ENCODE measurements around the gene SHBG.
A peak's percentile ranks its signal among the peaks of the same experiment; 100 is the strongest.
"Not testable (repeated sequence)": the region's sequence is repeated elsewhere in the genome, so short reads cannot be mapped to it uniquely, and the experiment has no call there.

The SHBG gene

DNA sequence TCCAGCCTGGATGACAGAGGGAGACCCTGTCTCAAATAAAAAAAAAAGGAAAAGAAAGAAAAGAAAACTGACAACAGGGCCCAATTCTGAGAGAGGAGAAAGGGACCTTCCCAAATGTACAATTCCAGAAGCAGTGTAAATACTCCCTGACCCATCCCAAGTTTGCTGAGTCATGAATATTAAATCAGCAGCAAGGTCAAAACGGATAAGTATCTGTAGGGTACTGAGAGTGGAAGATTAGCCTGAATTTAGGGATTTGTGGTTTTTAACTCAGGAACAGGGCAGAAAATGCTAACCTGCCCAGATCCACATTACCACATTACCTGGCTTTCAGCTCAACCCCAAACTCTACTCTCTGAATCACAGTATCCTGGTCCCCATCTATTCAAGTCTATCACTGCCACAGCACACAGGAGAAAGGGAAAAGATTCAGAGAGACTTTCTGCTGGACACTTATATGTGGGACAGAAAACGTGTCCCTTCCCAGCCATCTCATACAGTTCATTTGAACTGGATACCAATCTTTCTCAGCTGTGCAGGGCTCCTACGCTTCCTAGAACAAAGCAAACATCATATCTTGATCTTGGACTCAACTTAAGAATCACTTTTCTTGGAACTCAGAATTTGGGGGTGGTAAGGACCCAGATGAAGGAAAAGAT is 18.2 kb upstream of the SHBG start:
- no peak for DNase-seq

DNA sequence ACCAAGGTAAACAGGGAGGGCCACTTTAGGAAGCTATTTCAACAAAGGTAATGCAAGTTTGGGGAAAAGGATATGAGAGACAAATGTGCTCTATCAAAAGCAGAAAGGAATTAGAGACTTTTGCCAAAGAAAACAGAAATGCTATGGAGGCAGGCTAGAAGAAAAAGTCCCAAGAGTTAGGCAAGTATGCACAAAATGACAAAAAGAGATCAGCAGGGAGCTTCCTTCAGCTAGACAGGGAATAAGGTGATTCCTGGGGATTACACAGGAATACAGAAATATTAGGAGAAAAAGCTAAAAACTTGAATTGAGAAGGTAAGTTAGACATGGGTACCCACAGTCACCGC is 17.7 kb upstream of the SHBG start:
- DNase-seq = no peak

GRCh38 chr17:7613769-7614424 is 16.0 kb upstream of the SHBG start:
- DNase-seq = no peak

GRCh38 chr17:7614425-7615264 is 15.3 kb upstream of the SHBG start, which contains the start of gene FXR2:
TSS of gene FXR2 (minus strand) at chr17:7614897. CDS start at chr17:7614532, 365 bp downstream.
- DNase-seq = peak; percentile 100

DNA sequence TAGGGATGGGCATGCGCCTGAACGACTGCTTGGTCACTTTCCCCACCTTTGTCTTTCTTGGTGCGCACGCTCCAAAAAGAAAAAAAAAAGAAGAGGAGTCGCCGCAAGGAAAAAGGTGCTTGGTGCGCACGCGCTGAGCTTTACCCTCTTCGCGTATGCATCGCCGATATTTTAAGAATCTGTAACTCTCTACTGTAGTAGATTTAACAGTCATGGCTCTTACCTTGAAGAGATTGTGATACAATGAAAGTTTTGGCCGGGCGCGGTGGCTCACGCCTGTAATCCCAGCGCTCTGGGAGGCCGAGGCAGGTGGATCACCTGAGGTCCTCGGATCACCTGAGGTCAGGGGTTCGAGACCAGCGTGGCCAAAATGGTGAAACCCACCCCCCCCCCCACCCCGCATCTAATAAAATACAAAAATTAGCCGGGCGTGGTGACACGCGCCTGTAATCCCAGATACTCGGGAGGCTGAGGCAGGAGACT is 14.6 kb upstream of the SHBG start:
- DNase-seq = no peak

- no peak for DNase-seq
Measured at GRCh38 chr17:7618608-7619007, 11.3 kb upstream of the SHBG start.

- no peak for DNase-seq
Measured at GRCh38 chr17:7620835-7621234, 9.1 kb upstream of the SHBG start.

DNA sequence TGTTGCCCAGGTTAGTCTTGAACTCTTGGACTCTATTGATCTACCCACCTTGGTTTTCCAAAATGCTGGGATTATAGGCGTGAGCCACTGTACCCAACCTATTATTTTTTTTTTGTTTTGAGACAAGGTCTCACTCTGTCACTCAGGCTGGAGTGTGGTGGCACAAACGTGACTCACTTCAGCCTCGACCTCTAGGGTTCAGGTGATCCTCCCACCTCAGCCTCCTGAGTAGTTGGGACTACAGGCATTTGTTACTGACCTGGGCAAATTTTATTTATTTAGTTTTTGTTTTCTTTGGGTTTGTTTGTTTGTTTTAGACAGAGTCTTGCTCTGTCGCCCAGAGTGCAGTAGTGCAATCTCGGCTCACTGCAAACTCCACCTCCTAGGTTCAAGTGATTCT is 6.3 kb upstream of the SHBG start:
- DNase-seq = no peak

DNA sequence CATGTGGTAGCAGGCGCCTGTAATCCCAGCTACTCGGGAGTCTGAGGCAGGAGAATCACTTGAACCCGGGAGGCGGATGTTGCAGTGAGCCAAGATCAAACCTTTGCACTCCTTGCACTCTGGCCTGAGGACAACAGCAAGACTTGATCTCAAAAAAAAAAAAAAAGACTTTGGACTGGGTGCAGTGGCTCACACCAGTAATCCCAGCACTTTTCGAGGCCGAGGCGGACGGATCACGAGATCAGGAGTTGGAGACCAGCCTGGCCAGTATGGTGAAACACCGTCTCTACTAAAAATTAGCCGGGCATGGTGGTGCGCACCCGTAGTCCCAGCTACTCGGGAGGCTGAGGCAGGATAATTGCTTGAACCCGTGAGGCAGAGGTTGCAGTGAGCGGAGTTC is 4.2 kb upstream of the SHBG start:
- DNase-seq = not testable (repeated sequence)

GRCh38 chr17:7626307-7626706 is 3.6 kb upstream of the SHBG start:
- peak; percentile 82 for DNase-seq

DNA sequence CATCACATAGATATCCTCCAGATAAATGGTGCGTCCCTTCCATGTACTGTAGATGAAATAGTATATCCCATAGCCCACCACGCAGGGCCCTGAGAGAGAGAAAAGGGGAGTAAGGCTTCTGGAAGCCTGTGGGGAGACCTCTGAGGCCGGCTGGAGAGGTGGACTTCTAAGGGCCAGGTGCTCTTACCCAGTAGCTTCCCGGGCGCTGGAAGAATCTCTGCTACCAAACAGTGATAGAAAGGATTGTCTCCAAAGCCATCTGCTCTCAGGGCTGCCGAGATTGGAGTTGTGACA is 3.0 kb upstream of the SHBG start:
- DNase-seq = no peak

DNA sequence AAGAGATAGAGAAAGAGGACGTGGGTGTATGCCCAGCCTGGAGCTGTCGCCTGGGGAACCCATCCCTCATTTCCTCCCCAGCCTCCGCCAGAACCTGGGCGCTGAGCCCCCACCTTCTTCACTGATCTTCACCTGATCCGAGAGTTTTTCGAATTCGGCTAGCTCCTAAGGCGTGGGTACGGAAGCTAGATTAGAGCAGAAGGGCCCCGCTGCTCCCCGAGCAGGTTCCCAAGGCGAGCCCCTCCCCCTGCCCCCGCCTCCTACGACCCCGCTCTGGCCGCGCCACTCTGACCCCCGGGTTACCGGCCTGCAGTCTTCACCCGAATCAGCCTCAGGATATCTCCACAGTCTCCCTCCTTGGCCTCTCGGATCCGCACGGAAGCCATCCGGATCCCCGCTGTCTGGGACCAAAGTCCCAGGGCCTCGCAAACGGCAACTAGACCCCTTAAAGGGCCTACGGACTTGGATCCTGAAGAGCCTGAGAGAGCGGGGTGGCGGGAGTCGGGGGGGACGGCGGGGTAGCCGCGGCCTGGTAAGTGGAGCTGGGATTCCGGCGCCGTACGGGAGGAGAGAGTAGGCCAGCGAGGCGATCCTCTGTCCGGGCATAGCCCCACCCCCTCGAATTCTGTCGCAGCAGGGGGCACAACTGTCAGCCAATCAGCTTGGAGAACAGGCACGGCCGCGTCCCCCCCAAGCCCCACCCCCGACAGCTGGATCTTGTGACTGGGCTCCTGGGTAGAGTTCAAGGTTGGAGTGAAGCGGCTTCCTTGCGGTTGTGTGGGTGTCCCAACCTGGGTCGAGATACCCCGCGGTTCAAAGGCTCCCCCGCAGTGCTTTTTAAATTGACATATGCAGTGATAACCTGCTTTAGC is 2.4 kb upstream of the SHBG start, which contains the start of gene SAT2:
Gene SAT2, minus strand, starts transcription at position 572 of the 872 bp plus-strand sequence. Its CDS starts 186 bp downstream, at position 386.
- DNase-seq = peak; percentile 94

- DNase-seq = no peak
Measured at GRCh38 chr17:7631398-7632380, 1.8 kb downstream of the SHBG start.

DNA sequence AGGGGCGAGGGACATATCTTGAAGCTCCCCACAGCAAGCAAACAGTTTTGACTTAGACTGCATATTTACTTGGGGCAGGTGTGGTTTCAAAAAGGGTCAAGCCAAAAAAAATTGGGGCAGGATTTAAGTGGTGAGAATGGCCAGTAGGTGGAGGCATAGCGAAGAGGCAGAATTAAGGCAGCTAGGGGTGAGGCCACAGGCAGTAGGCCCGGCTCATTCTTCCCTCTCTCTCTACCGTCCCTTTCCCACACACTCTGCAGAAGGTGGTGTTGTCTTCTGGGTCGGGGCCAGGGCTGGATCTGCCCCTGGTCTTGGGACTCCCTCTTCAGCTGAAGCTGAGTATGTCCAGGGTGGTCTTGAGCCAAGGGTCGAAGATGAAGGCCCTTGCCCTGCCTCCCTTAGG is 2.6 kb downstream of the SHBG start:
- DNase-seq = peak; percentile 72

DNA sequence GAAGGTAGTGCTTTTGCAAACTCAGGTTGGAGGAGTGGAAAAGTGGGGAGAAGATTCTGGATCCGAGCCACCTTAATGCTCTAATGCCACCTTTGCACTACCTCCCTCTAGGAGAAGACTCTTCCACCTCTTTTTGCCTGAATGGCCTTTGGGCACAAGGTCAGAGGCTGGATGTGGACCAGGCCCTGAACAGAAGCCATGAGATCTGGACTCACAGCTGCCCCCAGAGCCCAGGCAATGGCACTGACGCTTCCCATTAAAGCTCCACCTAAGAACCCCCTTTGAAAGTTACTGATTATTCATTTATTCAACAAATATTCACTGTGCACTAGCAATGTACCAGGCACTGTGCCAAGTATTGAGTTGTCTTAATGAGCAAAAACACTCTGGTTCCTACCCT is 3.2 kb downstream of the SHBG start:
- DNase-seq = no peak

DNA sequence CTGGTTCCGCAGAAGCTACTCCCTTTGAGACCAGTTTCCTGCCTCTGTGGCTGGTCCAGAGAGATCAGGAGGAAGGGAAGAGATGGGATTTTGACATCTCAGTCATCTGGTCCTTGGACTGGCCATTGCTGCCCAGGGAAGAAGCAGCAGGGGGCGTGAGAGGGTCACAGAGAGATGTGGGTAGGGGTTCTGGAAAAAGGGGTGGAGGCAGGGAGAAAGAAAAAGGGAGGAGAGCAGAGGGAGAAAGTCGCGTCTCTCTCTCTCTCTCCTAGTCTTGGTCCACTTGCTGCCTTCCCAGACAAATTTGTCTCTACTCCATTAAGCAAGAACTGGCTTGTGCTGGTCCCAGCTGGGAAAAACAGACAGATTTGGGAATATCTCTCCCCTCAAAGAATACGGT is 4.4 kb downstream of the SHBG start:
- peak; percentile 62 for DNase-seq

GRCh38 chr17:7636163-7636562 is 6.2 kb downstream of the SHBG start:
- DNase-seq = no peak

DNA sequence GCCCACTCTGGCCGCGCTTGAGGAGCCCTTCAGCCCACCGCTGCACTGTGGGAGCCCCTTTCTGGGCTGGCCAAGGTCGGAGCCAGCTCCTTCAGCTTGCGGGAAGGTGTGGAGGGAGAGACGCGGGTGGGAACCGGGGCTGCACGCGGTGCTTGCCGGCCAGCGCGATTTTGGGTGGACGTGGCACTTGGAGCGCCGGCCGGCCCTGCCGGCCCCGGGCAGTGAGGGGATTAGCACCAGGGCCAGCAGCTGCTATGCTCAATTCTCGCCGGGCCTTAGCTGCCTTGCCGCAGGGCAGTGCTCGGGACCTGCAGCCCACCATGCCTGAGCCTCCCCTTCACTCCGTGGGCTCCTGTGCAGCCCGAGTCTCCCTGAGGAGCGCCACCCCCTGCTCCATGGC is 10.8 kb downstream of the SHBG start:
- DNase-seq = no peak

DNA sequence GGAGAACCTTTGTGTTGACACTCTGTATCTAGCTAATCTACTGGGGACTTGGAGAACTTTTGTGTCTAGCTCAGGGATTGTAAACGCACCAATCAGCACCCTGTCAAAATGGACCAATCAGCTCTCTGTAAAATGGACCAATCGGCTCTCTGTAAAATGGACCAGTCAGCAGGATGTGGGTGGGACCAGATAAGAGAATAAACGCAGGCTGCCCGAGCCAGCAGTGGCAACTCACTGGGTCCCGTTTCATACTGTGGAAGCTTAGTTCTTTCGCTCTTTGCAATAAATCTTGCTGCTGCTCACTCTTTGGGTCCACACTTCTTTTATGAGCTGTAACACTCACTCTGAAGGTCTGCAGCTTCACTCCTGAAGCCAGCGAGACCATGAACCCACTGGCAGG is 11.7 kb downstream of the SHBG start:
- DNase-seq = not testable (repeated sequence)

DNA sequence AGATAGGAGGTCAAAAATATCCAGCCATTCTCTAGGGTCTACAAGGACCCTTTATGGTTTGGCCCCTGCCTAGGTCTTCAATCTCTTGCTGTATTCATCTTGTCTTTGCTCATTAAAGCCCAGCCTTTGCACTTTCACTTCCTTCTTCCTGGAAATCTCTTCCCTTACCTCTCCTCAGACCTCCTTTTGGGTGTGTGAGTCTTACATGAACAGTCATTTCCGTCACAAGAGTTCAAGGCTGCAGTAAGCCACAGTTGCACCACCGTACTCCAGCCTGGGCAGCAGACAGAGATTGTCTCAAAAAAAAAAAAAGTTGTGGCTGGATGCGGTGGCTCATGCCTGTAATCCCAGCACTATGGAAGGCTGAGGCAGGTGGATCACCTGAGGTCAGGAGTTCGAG is 14.8 kb downstream of the SHBG start:
- DNase-seq = peak; percentile 78

DNA sequence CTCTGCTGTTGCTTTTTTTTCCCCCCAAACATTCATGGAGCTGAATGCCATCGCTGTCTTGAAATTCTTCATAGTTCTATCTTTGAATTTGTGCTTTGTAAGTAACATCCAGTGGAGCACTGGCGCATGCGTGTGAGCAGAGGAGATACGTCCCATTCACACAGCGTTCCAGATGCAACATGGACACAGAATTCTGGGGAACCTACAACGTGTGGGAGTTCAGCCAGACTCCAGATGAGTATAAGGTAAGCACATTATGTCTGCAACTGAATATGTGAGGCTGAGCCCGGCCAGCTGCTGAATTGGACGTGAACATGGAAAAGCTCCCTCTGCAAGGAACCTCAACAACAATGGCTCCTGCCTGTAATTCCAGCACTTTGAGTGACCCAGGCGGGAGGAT is 16.5 kb downstream of the SHBG start:
- DNase-seq = no peak

DNA sequence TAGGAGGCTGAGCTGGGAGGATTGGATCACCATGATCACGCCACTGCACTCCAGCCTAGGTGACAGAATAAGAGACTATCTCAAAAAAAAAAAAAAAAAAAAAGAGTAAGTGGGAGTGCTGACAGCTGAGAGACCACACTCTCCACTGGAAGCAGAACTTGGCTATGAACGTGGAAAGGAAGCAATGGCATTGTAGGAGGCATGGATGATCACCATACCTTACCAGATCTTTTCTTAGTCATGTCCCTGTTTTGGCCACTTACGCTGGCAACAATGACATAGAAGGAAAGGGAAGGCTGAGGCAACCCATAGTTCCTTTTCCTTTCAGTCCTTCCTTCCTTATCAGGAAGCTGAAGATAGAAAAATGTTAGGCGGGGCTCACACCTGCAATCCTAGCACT is 17.1 kb downstream of the SHBG start:
- peak; percentile 54 for DNase-seq
